GM19351 (cell line): ENCODE measurements around the gene SDHD.

Experiments
- ATAC-seq: cut with Tn5 transposase; IDR thresholded peaks from one replicate; pipeline ENCODE4 v1.9.1; 2021; ENCODE audit warnings: mild to moderate bottlenecking, moderate library complexity; ENCODE audit not compliant: unreplicated experiment

SDHD gene

GRCh38 chr11:112097734-112098528 lies 11.3 kb downstream of the SDHD start:
- no peak for ATAC-seq

GRCh38 chr11:112100462-112100861 lies 13.8 kb downstream of the SDHD start:
- ATAC-seq = no peak

GRCh38 chr11:112103446-112103845 lies 16.8 kb downstream of the SDHD start:
- ATAC-seq = no peak

GRCh38 chr11:112106070-112106469 lies 19.4 kb downstream of the SDHD start:
- no peak for ATAC-seq

GRCh38 chr11:112113539-112114457 lies 27.1 kb downstream of the SDHD start:
- peak; percentile 57 for ATAC-seq

GRCh38 chr11:112114460-112114859 lies 27.8 kb downstream of the SDHD start:
- ATAC-seq = no peak

- no peak for ATAC-seq
These were observed 28.7 kb downstream of the SDHD start for GRCh38 chr11:112115386-112115785.

GRCh38 chr11:112118176-112118575 lies 31.5 kb downstream of the SDHD start:
- ATAC-seq = no peak

- ATAC-seq = no peak
These were observed 35.4 kb downstream of the SDHD start for GRCh38 chr11:112121981-112122615.

- ATAC-seq = no peak
These were observed 36.5 kb downstream of the SDHD start for GRCh38 chr11:112123129-112123528.

GRCh38 chr11:112127056-112127455 lies 40.4 kb downstream of the SDHD start:
- ATAC-seq = no peak

GRCh38 chr11:112128483-112129121 lies 41.9 kb downstream of the SDHD start:
- no peak for ATAC-seq

- ATAC-seq = no peak
These were observed 43.0 kb downstream of the SDHD start for GRCh38 chr11:112129656-112130055.

GRCh38 chr11:112132737-112133136 lies 46.1 kb downstream of the SDHD start:
- ATAC-seq = no peak

GRCh38 chr11:112134473-112134872 lies 47.8 kb downstream of the SDHD start:
- ATAC-seq = no peak

- no peak for ATAC-seq
These were observed 56.9 kb downstream of the SDHD start for GRCh38 chr11:112143597-112143996.
